WERI-Rb-1 (cell line): ENCODE data around the gene CDHR1.

Experiments used
- DNase-seq: peaks from one replicate; pipeline ENCODE4 v3.0.0-alpha.2; 2020
- H3K27ac ChIP-seq: fragments of 250-450 bp; sonication (Bioruptor Pico); 2 replicates; pipeline ENCODE4 v1.5.1; 2020; ENCODE audit warnings: mild to moderate bottlenecking, moderate library complexity
- H3K27me3 ChIP-seq: fragments of 250-450 bp; sonication (Bioruptor Pico); 2 replicates; pipeline ENCODE4 v1.5.1; 2021; ENCODE audit warnings: mild to moderate bottlenecking, low read depth, moderate library complexity; ENCODE audit not compliant: insufficient read depth, severe bottlenecking
- H3K36me3 ChIP-seq: fragments of 250-450 bp; sonication (Bioruptor Pico); 2 replicates; pipeline ENCODE4 v1.5.1; 2020; ENCODE audit warnings: mild to moderate bottlenecking, moderate library complexity
- H3K4me3 ChIP-seq: 2 replicates; pipeline ENCODE4 v1.5.1; 2011; ENCODE audit warnings: low read depth, mild to moderate bottlenecking, control low read depth, low read length
- H3K9me3 ChIP-seq: fragments of 250-450 bp; sonication (Bioruptor Pico); 2 replicates; pipeline ENCODE4 v1.5.1; 2021; ENCODE audit warnings: mild to moderate bottlenecking, moderate library complexity; ENCODE audit not compliant: severe bottlenecking
- CTCF ChIP-seq: IDR thresholded peaks from 2 replicates; pipeline ENCODE4 v1.5.1; 2011; ENCODE audit warnings: low read depth, mild to moderate bottlenecking, control low read depth, inconsistent platforms, low read length

Gene CDHR1

GRCh38 chr10:84193846-84194423 is 402 bp upstream of the CDHR1 start:
- peaks cover 25% of the 10 kb centered on the region for H3K36me3 ChIP-seq
- TF ChIP-seq CTCF: no peak
- H3K9me3 ChIP-seq: no peaks in the 10 kb centered on the region
- no peaks in the 10 kb centered on the region for H3K27me3 ChIP-seq
- peak overlapping the region; percentile 83 for H3K4me3 ChIP-seq
- peak overlapping the region; percentile 5 for H3K27ac ChIP-seq
- no peak for DNase-seq

GRCh38 chr10:84195044-84195830 is 900 bp downstream of the CDHR1 start:
- DNase-seq: no peak
- peaks cover 38% of the 10 kb centered on the region for H3K36me3 ChIP-seq
- no peak for TF ChIP-seq CTCF
- H3K27me3 ChIP-seq: no peaks in the 10 kb centered on the region
- peak overlapping the region; percentile 83 for H3K4me3 ChIP-seq
- no peaks in the 10 kb centered on the region for H3K9me3 ChIP-seq
- H3K27ac ChIP-seq: peak overlapping the region; percentile 79

- DNase-seq: peak; percentile 34
- no peaks in the 10 kb centered on the region for H3K27me3 ChIP-seq
- peak overlapping the region; percentile 52 for H3K27ac ChIP-seq
- no peaks in the 10 kb centered on the region for H3K9me3 ChIP-seq
- H3K36me3 ChIP-seq: peaks cover 46% of the 10 kb centered on the region
- no peak for TF ChIP-seq CTCF
- H3K4me3 ChIP-seq: no peak overlapping the region; the same call in 1 of the 2 replicates
Measured at GRCh38 chr10:84196083-84196482, 1.7 kb downstream of the CDHR1 start.

GRCh38 chr10:84196941-84197340 is 2.6 kb downstream of the CDHR1 start:
- Histone ChIP-seq H3K27ac (peak overlapping the region; percentile 52), H3K9me3 (no peaks in the 10 kb centered on the region), H3K4me3 (no peak overlapping the region), H3K27me3 (no peaks in the 10 kb centered on the region), H3K36me3 (peaks cover 55% of the 10 kb centered on the region)
- no peak for TF ChIP-seq CTCF
- no peak for DNase-seq

- no peaks in the 10 kb centered on the region for H3K9me3 ChIP-seq
- TF ChIP-seq CTCF: no peak
- H3K36me3 ChIP-seq: peaks cover 62% of the 10 kb centered on the region
- no peaks in the 10 kb centered on the region for H3K27me3 ChIP-seq
- peak overlapping the region; percentile 52 for H3K27ac ChIP-seq
- no peak for DNase-seq
- no peak overlapping the region for H3K4me3 ChIP-seq
Measured at GRCh38 chr10:84197643-84198042, 3.3 kb downstream of the CDHR1 start.
